Muscle layer of duodenum (tissue), 2 donors: ENCODE measurements around the gene CD68.

Source experiments
- H3K27ac ChIP-seq: one replicate; pipeline ENCODE4 v1.7.0; 2013; ENCODE audit warnings: mild to moderate bottlenecking, low read length
- H3K27me3 ChIP-seq: one replicate; pipeline ENCODE4 v1.7.0; 2013; ENCODE audit warnings: low read depth, mild to moderate bottlenecking, control low read depth, low read length
- H3K36me3 ChIP-seq, 2 donors: one replicate each; pipeline ENCODE4 v1.7.0; 2013; ENCODE audit warnings: low read length in 2 of 2, control low read depth in 1 of 2, mild to moderate bottlenecking in 1 of 2; ENCODE audit not compliant: insufficient read depth in 2 of 2, control insufficient read depth in 1 of 2
- H3K4me1 ChIP-seq, 2 donors: one replicate each; pipeline ENCODE4 v1.7.0; 2013; ENCODE audit warnings: low read length in 2 of 2, mild to moderate bottlenecking in 2 of 2, control low read depth in 1 of 2, moderate library complexity in 1 of 2; ENCODE audit not compliant: insufficient read depth in 2 of 2, control insufficient read depth in 1 of 2
- H3K4me3 ChIP-seq, 2 donors: one replicate each; pipeline ENCODE4 v1.7.0; 2013; ENCODE audit warnings: low read length in 2 of 2, low read depth in 1 of 2, mild to moderate bottlenecking in 1 of 2
- H3K9me3 ChIP-seq, 2 donors: one replicate each; pipeline ENCODE4 v1.7.0; 2013; ENCODE audit warnings: low read length in 2 of 2, control low read depth in 1 of 2, mild to moderate bottlenecking in 1 of 2; ENCODE audit not compliant: control insufficient read depth in 1 of 2
- donor health status: healthy.

The CD68 gene, protein sequence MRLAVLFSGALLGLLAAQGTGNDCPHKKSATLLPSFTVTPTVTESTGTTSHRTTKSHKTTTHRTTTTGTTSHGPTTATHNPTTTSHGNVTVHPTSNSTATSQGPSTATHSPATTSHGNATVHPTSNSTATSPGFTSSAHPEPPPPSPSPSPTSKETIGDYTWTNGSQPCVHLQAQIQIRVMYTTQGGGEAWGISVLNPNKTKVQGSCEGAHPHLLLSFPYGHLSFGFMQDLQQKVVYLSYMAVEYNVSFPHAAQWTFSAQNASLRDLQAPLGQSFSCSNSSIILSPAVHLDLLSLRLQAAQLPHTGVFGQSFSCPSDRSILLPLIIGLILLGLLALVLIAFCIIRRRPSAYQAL

DNA sequence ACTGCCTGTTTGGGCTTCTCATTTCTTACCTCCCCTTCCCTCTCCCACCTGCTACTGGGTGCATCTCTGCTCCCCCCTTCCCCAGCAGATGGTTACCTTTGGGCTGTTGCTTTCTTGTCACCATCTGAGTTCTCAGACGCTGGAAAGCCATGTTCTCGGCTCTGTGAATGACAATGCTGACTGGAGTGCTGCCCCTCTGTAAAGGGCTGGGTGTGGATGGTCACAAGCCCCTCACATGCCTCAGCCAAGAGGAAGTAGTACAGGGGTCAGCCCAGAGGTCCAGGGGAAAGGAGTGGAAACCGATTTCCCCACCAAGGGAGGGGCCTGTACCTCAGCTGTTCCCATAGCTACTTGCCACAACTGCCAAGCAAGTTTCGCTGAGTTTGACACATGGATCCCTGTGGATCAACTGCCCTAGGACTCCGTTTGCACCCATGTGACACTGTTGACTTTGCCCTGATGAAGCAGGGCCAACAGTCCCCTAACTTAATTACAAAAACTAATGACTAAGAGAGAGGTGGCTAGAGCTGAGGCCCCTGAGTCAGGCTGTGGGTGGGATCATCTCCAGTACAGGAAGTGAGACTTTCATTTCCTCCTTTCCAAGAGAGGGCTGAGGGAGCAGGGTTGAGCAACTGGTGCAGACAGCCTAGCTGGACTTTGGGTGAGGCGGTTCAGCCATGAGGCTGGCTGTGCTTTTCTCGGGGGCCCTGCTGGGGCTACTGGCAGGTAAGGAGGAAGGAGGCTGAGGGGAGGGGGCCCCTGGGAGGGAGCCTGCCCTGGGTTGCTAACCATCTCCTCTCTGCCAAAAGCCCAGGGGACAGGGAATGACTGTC is at the start of gene CD68:
Gene CD68 (plus strand): TSS at position 638 of the 833 bp plus-strand sequence. CDS start 40 bp downstream, at position 678.
- H3K27ac ChIP-seq: peak within 1 kb of the TSS; percentile 95
- no peaks in the 10 kb centered on the region for H3K9me3 ChIP-seq
- peaks cover 38 to 50% of the 10 kb centered on the region in 2 donors for H3K36me3 ChIP-seq
- H3K4me3 ChIP-seq: peak within 1 kb of the TSS; percentile 49 to 67
- H3K27me3 ChIP-seq: no peaks in the 10 kb centered on the region
- H3K4me1 ChIP-seq: peaks cover 20 to 68% of the 10 kb centered on the region in 2 donors

- H3K4me1 ChIP-seq: no peaks in the 10 kb centered on the region
- H3K27me3 ChIP-seq: no peaks in the 10 kb centered on the region
- H3K27ac ChIP-seq: no peak overlapping the region
- H3K4me3 ChIP-seq: no peak overlapping the region
- peaks cover 0 to 6% of the 10 kb centered on the region in 2 donors for H3K9me3 ChIP-seq
- H3K36me3 ChIP-seq: no peaks in the 10 kb centered on the region
These were observed 49.2 kb upstream of the CD68 start for GRCh38 chr17:7530023-7530900.

DNA sequence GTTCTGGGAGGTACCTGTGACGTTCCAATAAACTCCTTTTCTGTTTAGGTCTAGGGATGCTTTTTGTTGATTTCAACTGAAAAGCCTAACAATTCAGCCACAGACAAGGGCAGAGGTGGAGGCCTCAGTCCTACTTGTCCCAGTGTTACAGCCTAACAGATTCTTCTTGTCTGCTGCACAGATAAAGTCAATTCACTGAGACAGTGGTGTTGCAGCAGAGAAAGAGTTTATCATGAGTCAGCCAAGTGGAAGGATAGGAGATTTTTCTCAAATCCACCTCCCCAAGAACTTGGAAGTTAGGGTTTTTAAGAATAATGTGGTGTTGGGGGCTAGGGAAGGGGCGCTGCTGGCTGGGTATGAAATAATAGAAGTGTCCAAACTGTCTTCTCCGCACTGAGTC is 41.4 kb upstream of the CD68 start:
- H3K27ac ChIP-seq: no peak overlapping the region
- H3K4me3 ChIP-seq: no peak overlapping the region
- no peaks in the 10 kb centered on the region for H3K36me3 ChIP-seq
- H3K9me3 ChIP-seq: peaks cover 7 to 11% of the 10 kb centered on the region in 2 donors
- H3K4me1 ChIP-seq: no peaks in the 10 kb centered on the region
- no peaks in the 10 kb centered on the region for H3K27me3 ChIP-seq

GRCh38 chr17:7538891-7539545 is 40.4 kb upstream of the CD68 start:
- Histone ChIP-seq H3K27me3 (no peaks in the 10 kb centered on the region), H3K36me3 (no peaks in the 10 kb centered on the region), H3K27ac (no peak overlapping the region), H3K4me1 (no peaks in the 10 kb centered on the region), H3K9me3 (peaks cover 7 to 11% of the 10 kb centered on the region in 2 donors), H3K4me3 (no peak overlapping the region)

GRCh38 chr17:7541074-7541621 is 38.3 kb upstream of the CD68 start:
- no peaks in the 10 kb centered on the region for H3K27me3 ChIP-seq
- no peaks in the 10 kb centered on the region for H3K4me1 ChIP-seq
- no peak overlapping the region for H3K4me3 ChIP-seq
- no peaks in the 10 kb centered on the region for H3K36me3 ChIP-seq
- no peak overlapping the region for H3K27ac ChIP-seq
- peaks cover 7 to 11% of the 10 kb centered on the region in 2 donors for H3K9me3 ChIP-seq

DNA sequence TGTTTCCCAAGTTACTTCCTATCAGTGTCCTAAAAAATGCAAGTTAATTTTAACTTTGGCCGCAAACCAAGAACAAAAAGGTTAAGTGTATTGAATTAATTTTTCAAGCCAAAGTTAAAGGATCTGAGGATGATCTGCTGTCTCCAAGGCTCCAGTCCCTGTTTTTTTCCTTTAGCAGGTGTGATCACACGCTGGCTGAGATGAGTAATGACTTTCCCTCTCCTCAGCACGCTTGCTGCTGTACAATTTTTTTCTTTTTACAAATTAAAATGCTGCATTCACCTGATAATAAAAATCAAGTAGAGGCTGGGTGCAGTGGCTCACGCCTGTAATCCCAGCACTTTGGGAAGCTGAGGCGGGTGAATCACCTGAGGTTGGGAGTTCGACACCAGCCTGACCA is 34.5 kb upstream of the CD68 start:
- Histone ChIP-seq H3K36me3 (no peaks in the 10 kb centered on the region), H3K27me3 (no peaks in the 10 kb centered on the region), H3K4me3 (no peak overlapping the region), H3K27ac (no peak overlapping the region), H3K4me1 (peaks cover 0 to 12% of the 10 kb centered on the region in 2 donors), H3K9me3 (no peaks in the 10 kb centered on the region)

DNA sequence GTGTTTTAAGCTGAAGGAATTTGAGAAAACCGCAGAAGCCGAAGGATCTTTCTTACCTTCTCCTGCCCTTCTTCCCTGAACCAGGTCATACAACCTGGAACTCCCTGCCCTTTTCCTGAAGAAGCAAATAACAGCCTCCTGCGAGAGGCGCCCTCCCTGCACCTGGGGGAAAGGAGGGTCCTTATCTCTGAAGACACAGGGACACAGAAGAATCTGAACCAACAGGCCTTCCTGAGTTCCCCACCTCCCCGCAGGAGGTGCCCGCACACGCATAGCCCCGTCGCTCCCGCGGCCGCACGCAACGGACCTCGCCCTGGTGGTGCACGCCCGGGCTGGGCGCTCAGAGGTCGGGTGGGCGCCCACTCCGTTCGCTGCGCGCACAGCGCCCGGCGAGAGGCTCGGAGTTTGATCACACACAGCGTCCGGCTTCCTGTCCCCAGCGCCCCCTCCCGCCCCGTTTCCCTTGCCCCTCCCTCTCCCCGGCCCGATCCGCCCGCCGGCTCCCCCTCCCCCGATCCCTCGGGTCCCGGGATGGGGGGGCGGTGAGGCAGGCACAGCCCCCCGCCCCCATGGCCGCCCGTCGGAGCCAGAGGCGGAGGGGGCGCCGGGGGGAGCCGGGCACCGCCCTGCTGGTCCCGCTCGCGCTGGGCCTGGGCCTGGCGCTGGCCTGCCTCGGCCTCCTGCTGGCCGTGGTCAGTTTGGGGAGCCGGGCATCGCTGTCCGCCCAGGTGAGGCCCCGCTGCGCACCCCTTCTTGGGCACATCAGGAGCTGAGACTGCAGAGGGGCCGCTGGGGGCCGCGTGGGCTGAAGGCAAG is 30.6 kb upstream of the CD68 start, which contains the start of gene TNFSF12:
Gene TNFSF12 (plus strand): TSS at position 474 of the 816 bp plus-strand sequence. CDS start 96 bp downstream, at position 570.
- H3K36me3 ChIP-seq: peaks cover 0 to 15% of the 10 kb centered on the region in 2 donors
- H3K27me3 ChIP-seq: no peaks in the 10 kb centered on the region
- H3K9me3 ChIP-seq: no peaks in the 10 kb centered on the region
- peak within 1 kb of the TSS; percentile 77 for H3K27ac ChIP-seq
- peak within 1 kb of the TSS; percentile 87 to 91 for H3K4me3 ChIP-seq
- peaks cover 0 to 16% of the 10 kb centered on the region in 2 donors for H3K4me1 ChIP-seq

GRCh38 chr17:7549401-7550055 is 29.9 kb upstream of the CD68 start:
- Histone ChIP-seq H3K27me3 (no peaks in the 10 kb centered on the region), H3K36me3 (peaks cover 0 to 18% of the 10 kb centered on the region in 2 donors), H3K27ac (peak overlapping the region; percentile 77), H3K4me1 (peaks cover 0 to 16% of the 10 kb centered on the region in 2 donors), H3K9me3 (no peaks in the 10 kb centered on the region), H3K4me3 (peak overlapping the region; percentile 64 to 91)

DNA sequence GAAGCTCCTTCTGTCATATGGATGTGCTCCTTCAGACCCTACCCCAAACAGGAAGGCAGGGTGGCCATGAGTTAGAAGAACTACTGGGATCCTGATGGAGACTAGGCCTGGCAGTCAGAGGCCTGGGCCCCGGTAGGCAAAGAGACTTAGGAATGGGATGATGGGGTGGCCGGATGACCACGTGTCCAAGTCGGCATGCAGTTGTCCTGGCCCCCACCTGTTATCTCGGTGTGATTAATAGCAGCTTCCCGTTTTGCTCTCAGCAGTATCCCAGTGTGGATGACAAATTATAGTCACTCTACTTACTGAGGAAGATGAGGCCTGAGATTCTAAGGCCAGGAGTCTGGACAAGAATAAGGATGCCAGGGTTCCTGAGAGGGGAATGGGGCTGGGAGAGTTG is 29.1 kb upstream of the CD68 start:
- H3K4me3 ChIP-seq: peak overlapping the region in 1 of 2 donors; percentile 91
- H3K27ac ChIP-seq: peak overlapping the region; percentile 77
- peaks cover 0 to 16% of the 10 kb centered on the region in 2 donors for H3K4me1 ChIP-seq

More for the DNA sequence above, 29.1 kb upstream of the CD68 start:
- peaks cover 0 to 18% of the 10 kb centered on the region in 2 donors for H3K36me3 ChIP-seq
- H3K27me3 ChIP-seq: no peaks in the 10 kb centered on the region
- H3K9me3 ChIP-seq: no peaks in the 10 kb centered on the region
